Measurements from ENCODE around the gene MRPL24. TPM values are rescaled to one million over a fixed set of nuclear protein-coding genes. Genes with fewer than 3 reads are reported as not detected.

MRPL24 gene
- total and polyA plus RNA-seq, 2 of the 13 experiments (the other 11 are each of a cell fraction or from before 2014, with no cell fraction given), result 38.1 to 42.9 TPM

GRCh38 chr1:156727926-156728598 lies 12.8 kb downstream of the MRPL24 start, which contains the start of gene METTL25B (continued):
- TF ChIP-seq ZNF350 (CRISPR knock-in tag; IDR thresholded peaks at IDR 0.05; ENCODE audit: borderline replicate concordance, low read depth) (no peak), ZC3H4 (CRISPR knock-in tag; IDR thresholded peaks at IDR 0.05; ENCODE audit: borderline replicate concordance) (no peak), HMGXB3 (CRISPR knock-in tag; IDR thresholded peaks at IDR 0.05; ENCODE audit: borderline replicate concordance) (no peak), AKNA (CRISPR knock-in tag; IDR thresholded peaks at IDR 0.05; ENCODE audit: borderline replicate concordance) (no peak), REPIN1 (CRISPR knock-in tag; IDR thresholded peaks at IDR 0.05; ENCODE audit: borderline replicate concordance, low read depth) (peak; percentile 44; the same call in 1 of the 2 replicates), TOPORS (CRISPR knock-in tag; IDR thresholded peaks at IDR 0.05) (0 out of 2 replicates have a peak, but pooled peaks have one; percentile 50), RBFOX2 (IDR thresholded peaks at IDR 0.05; ENCODE audit: low read depth, low read length) (peak; percentile 88), NONO (IDR thresholded peaks at IDR 0.05) (no peak), NONO (CRISPR knock-in tag; conservative IDR thresholded peaks at IDR 0.05) (no peak; the same call in 1 of the 2 replicates), ZFP91 (CRISPR knock-in tag; IDR thresholded peaks at IDR 0.05; ENCODE audit: borderline replicate concordance) (no peak; the same call in 1 of the 2 replicates), ESRRA (CRISPR knock-in tag; IDR thresholded peaks at IDR 0.05; ENCODE audit: low read depth) (no peak), SCMH1 (CRISPR knock-in tag; IDR thresholded peaks at IDR 0.05; ENCODE audit: borderline replicate concordance) (no peak), ZNF235 (CRISPR knock-in tag; IDR thresholded peaks at IDR 0.05; ENCODE audit: borderline replicate concordance) (no peak), ZNF776 (CRISPR knock-in tag; IDR thresholded peaks at IDR 0.05) (no peak), ETS1 (CRISPR knock-in tag; IDR thresholded peaks at IDR 0.05) (no peak), ASH2L (IDR thresholded peaks at IDR 0.05; ENCODE audit: insufficient read length, low read depth, low read length) (peak; percentile 58)

Data from HepG2 (cell line).